Keratinocyte (primary cell): Measurements from ENCODE around the gene COPS3. TPM values are rescaled to one million over a fixed set of nuclear protein-coding genes. Genes with fewer than 3 reads are reported as not detected.
A peak's percentile ranks its signal among the peaks of the same experiment; 100 is the strongest.

Experiments used
- DNase-seq: peaks from one replicate; pipeline ENCODE4 v3.0.0-alpha.2; 2011; ENCODE audit warnings: low read depth, missing footprints, low spot score
- FAIRE-seq: peaks from 2 replicates; lab custom pipeline; 2011; peaks lifted over from hg19 to GRCh38; lab: Jason Lieb, UNC
- H2AFZ ChIP-seq: 2 replicates; pipeline ENCODE4 v1.6.0; 2012; ENCODE audit warnings: low read length, control low read depth, inconsistent platforms; ENCODE audit not compliant: control insufficient read depth
- H3K27ac ChIP-seq: 2 replicates; pipeline ENCODE4 v1.5.1; 2011; ENCODE audit warnings: low read length; ENCODE audit not compliant: control insufficient read depth, insufficient read depth
- H3K27me3 ChIP-seq: 3 replicates; pipeline ENCODE4 v1.6.0; 2011; ENCODE audit warnings: low read length; ENCODE audit not compliant: control insufficient read depth, insufficient read depth; ENCODE audit errors: extremely low read depth
- H3K36me3 ChIP-seq, 2 experiments: 2 replicates in 1 of 2; 3 replicates in 1 of 2; pipeline ENCODE4 v1.5.1; 2011; ENCODE audit warnings: low read length in 2 of 2, mild to moderate bottlenecking in 1 of 2; ENCODE audit not compliant: control insufficient read depth in 2 of 2, insufficient read depth in 2 of 2; ENCODE audit errors: extremely low read depth in 1 of 2
- H3K4me1 ChIP-seq: 3 replicates; pipeline ENCODE4 v1.5.1; 2011; ENCODE audit warnings: low read length; ENCODE audit not compliant: control insufficient read depth, insufficient read depth; ENCODE audit errors: extremely low read depth
- H3K4me2 ChIP-seq: 3 replicates; pipeline ENCODE4 v1.6.0; 2011; ENCODE audit warnings: low read depth, low read length; ENCODE audit not compliant: control insufficient read depth, insufficient read depth; ENCODE audit errors: extremely low read depth
- H3K4me3 ChIP-seq, 3 experiments: fragments of 200-600 bp in 1 of 3; sonication (generic) in 1 of 3; 2 replicates in 2 of 3; 3 replicates in 1 of 3; pipeline ENCODE4 v1.5.1; 2011 to 2016; ENCODE audit warnings: low read length in 3 of 3, mild to moderate bottlenecking in 3 of 3, control low read depth in 2 of 3, inconsistent platforms in 1 of 3, low read depth in 1 of 3, mixed read lengths in 1 of 3, mixed run types in 1 of 3, moderate library complexity in 1 of 3; ENCODE audit not compliant: control insufficient read depth in 2 of 3, insufficient read depth in 2 of 3; ENCODE audit errors: extremely low read depth in 1 of 3
- H3K79me2 ChIP-seq: 2 replicates; pipeline ENCODE4 v1.6.0; 2012; ENCODE audit warnings: low read length; ENCODE audit not compliant: control insufficient read depth, insufficient read depth
- H3K9ac ChIP-seq: 3 replicates; pipeline ENCODE4 v1.6.0; 2011; ENCODE audit warnings: low read length; ENCODE audit not compliant: control insufficient read depth, insufficient read depth; ENCODE audit errors: extremely low read depth
- H3K9me1 ChIP-seq: 3 replicates; pipeline ENCODE4 v1.6.0; 2011; ENCODE audit warnings: low read length; ENCODE audit not compliant: control insufficient read depth, insufficient read depth; ENCODE audit errors: extremely low read depth
- H3K9me3 ChIP-seq: 2 replicates; pipeline ENCODE4 v1.5.1; 2012; ENCODE audit warnings: low read depth, low read length; ENCODE audit not compliant: control insufficient read depth
- H4K20me1 ChIP-seq: 3 replicates; pipeline ENCODE4 v1.6.0; 2011; ENCODE audit warnings: low read length; ENCODE audit not compliant: control insufficient read depth, insufficient read depth; ENCODE audit errors: extremely low read depth
- EZH2 ChIP-seq: IDR thresholded peaks from one replicate; pipeline ENCODE4 v1.6.1; 2012; ENCODE audit warnings: inconsistent platforms, mild to moderate bottlenecking, low read length, moderate library complexity
- dilution Hi-C: fragments of 300-500 bp; cut with MboI; formaldehyde crosslinking; loops from one replicate; pipeline ENCODE4 v1.7.0; 2020; ENCODE audit warnings: low sequenced_read_pairs; ENCODE audit not compliant: extremely low pct_ligation_motif_present
- polyA plus RNA-seq, 5 experiments: library from polyadenylated mRNA; depleted of rRNA in 3 of 5; stranded (reverse) in 3 of 5; stranded (forward) in 1 of 5; unstranded in 1 of 5; fragments of >200 nt; gene quantifications; 1 replicate in 1 of 5; 2 replicates in 3 of 5; 3 replicates in 1 of 5; pipeline versions ENCODE4 v1.2.1 to v1.2.3, GENCODE V29; 2011 to 2012; ENCODE audit warnings: missing spikeins in 2 of 5, low read depth in 1 of 5, low replicate concordance in 1 of 5
- TF ChIP-seq, protein P1 (sequence below), 3 experiments: IDR thresholded peaks in 1 of 3; conservative IDR thresholded peaks in 1 of 3; optimal IDR thresholded peaks in 1 of 3; 2 replicates in 2 of 3; 3 replicates in 1 of 3; pipeline versions ENCODE3 to v1.5.1; 2011; ENCODE audit warnings: low read length in 3 of 3, mild to moderate bottlenecking in 3 of 3, moderate library complexity in 2 of 3, control low read depth in 1 of 3, inconsistent platforms in 1 of 3; ENCODE audit not compliant: insufficient read depth in 2 of 3; ENCODE audit errors: extremely low read depth in 1 of 3

The COPS3 gene
- polyA plus RNA-seq, 1 donor (not counting 4 experiments of a cell fraction or from before 2014, with no cell fraction given): 89.7 TPM

DNA sequence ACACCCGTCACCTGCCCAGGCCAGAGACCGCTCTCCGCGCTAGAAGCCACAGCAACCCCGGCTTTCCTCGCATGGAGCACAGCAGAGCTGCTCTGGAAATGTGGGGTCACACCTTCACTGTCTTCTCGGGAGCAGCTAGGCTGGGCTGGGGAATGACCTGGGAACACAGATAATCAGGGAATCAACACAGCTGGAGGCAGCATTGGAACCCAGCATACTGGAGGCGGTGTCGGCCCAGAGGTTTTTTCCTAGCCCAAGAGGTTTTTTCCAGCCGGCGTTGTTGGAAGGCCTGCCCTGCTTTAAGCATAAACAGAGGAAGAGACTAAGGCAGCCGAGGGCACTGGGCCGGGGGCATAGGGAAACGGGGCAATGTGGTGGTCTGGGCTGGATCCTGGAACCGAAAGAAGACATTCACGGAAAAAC, 74.1 kb downstream of the COPS3 start:
- DNase-seq (no peak), FAIRE-seq (no peak)
- TF ChIP-seq, protein P1, sequence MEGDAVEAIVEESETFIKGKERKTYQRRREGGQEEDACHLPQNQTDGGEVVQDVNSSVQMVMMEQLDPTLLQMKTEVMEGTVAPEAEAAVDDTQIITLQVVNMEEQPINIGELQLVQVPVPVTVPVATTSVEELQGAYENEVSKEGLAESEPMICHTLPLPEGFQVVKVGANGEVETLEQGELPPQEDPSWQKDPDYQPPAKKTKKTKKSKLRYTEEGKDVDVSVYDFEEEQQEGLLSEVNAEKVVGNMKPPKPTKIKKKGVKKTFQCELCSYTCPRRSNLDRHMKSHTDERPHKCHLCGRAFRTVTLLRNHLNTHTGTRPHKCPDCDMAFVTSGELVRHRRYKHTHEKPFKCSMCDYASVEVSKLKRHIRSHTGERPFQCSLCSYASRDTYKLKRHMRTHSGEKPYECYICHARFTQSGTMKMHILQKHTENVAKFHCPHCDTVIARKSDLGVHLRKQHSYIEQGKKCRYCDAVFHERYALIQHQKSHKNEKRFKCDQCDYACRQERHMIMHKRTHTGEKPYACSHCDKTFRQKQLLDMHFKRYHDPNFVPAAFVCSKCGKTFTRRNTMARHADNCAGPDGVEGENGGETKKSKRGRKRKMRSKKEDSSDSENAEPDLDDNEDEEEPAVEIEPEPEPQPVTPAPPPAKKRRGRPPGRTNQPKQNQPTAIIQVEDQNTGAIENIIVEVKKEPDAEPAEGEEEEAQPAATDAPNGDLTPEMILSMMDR (optimal IDR thresholded peaks at IDR 0.05 in 1 of 3, IDR thresholded peaks at IDR 0.05 in 1 of 3, conservative IDR thresholded peaks at IDR 0.05 in 1 of 3; ENCODE audit: extremely low read depth in 1 of 3, insufficient read depth in 2 of 3, low read length in 3 of 3): no peak
- TF ChIP-seq EZH2: no peak
- Histone ChIP-seq H3K27ac (peak overlapping the region; percentile 43), H3K79me2 (no peaks in the 10 kb centered on the region), H3K9me1 (no peaks in the 10 kb centered on the region), H3K4me1 (peaks cover 16% of the 10 kb centered on the region), H3K9ac (peak overlapping the region; percentile 85), H3K4me2 (peak overlapping the region; percentile 91), H2AFZ (peak overlapping the region; percentile 54), H3K36me3 (peaks cover 7 to 9% of the 10 kb centered on the region in 2 experiments), H3K4me3 (no peak overlapping the region), H3K9me3 (no peaks in the 10 kb centered on the region), H4K20me1 (no peaks in the 10 kb centered on the region), H3K27me3 (no peaks in the 10 kb centered on the region)
- dilution Hi-C loops: no loop called here

DNA sequence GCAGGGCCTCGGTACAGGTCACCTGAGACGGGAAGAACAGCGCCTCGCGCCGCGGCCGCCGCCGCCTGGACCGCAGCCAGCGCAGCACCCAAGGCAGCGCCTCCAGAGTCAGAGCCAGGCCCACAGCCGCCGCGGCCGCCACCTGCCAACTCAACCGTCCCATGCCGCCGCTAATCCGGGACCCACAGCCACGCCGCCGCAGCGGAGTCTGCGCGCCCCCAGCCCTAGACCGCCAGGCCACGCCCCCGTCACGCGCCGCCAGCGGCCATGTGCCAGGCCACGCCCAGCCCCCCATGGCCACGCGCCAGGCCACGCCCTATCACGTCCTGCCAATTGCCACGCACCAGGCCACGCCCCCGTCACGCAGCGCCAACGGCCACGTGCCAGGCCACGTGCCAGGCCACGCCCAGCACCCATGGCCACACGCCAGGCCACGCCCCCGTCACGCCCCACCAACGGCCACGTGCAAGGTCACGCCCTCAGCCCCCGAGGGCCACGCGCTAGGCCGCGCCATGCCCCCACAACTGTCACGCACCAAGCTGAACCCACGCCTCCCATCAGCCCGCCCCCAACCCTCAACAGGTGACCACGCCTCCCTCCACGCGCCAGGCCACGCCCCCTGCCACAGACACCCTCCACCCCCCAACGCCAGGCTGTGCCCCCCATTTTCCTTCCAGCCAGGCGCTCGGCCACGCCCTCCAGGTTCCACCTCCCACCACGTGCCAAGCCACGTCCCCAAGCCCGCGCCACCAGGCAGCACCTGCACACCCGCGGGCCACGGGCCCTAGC, 74.7 kb downstream of the COPS3 start, which contains the start of gene PLD6:
Gene PLD6, minus strand, starts transcription at position 210 of the 789 bp plus-strand sequence. Its CDS starts 47 bp downstream, at position 163.
- TF ChIP-seq, protein P1 (optimal IDR thresholded peaks at IDR 0.05 in 1 of 3, IDR thresholded peaks at IDR 0.05 in 1 of 3, conservative IDR thresholded peaks at IDR 0.05 in 1 of 3; ENCODE audit: extremely low read depth in 1 of 3, insufficient read depth in 2 of 3, low read length in 3 of 3): no peak
- no peak for TF ChIP-seq EZH2
- peaks cover 16% of the 10 kb centered on the region for H3K4me1 ChIP-seq
- peak within 1 kb of the TSS; percentile 56 for H2AFZ ChIP-seq
- H4K20me1 ChIP-seq: no peaks in the 10 kb centered on the region
- H3K9ac ChIP-seq: peak within 1 kb of the TSS; percentile 85
- H3K9me3 ChIP-seq: no peaks in the 10 kb centered on the region
- peaks cover 3 to 7% of the 10 kb centered on the region in 2 experiments for H3K36me3 ChIP-seq
- H3K27me3 ChIP-seq: no peaks in the 10 kb centered on the region
- no peaks in the 10 kb centered on the region for H3K79me2 ChIP-seq
- dilution Hi-C loops: no loop called here
- peak within 1 kb of the TSS; percentile 91 for H3K4me2 ChIP-seq
- DNase-seq: peak; percentile 26
- peak within 1 kb of the TSS; percentile 43 for H3K27ac ChIP-seq
- H3K9me1 ChIP-seq: no peaks in the 10 kb centered on the region
- H3K4me3 ChIP-seq: peak within 1 kb of the TSS; percentile 49 to 69 (median 63)
- no peak for FAIRE-seq
